ENCODE data around the gene PDE4B.

The PDE4B gene

DNA sequence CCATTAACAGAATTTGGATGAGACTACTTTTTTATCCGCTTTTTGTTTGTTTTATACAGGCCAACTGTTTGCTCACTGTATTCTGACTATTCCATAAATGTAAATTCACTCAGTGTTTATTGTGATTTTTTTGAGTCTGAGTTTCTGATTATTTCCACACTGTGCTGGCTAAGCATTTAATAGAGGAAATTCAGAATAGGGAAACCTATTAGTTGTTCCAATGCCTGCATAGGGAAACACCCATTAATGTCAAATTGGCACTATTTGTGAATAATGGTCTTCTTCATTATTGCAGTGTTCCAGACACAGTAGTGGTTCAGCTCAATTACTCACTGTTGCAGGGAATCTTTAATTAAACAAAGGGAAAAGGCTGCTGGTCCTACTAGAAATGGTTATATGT is 566.6 kb downstream of the PDE4B start:
- no peak for DNase-seq
- intact Hi-C loops (cut with DNase I) = no loop called here

DNA sequence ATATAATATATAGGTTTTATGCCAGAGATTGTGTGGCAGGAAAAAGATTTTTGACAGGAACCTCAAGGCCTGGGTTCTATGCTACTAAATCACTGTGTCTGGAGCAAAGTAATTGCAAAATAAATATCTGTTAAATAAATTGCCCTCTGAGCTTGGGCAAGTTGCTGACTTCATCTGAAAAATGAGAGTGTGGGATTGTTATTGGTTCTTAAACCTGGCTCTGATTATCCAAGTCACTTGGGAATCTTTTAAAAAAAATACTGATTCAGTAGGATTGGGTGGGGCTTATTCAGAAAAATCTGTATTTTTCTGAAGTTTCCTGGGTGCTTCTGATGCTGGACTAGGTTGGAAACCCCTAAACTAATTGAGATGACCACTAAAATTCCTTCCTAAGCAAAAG is 567.1 kb downstream of the PDE4B start:
- DNase-seq = no peak
- intact Hi-C loops (cut with DNase I) = no loop called here

DNA sequence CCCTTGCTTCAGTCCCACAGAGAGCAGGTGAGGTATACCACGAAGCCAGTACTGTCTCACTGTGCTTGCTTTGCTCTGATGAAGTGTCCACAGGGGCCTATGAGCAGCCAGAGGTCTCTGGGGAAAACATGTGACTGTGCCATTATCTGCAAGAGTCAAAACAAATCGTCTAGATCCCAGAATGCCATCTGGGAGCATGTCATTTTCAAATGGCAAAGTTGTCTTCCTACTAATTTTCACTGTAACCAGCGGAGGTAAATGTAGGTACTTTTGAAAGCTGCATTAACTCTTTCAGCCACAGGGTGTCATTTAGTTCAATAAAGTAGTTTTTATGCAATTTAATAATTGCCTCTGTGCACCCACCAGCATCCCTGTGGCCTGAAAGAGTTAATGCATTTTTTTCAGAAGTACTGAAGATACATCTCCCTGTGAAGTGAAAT is 567.6 kb downstream of the PDE4B start:
- intact Hi-C loops (cut with DNase I) = no loop called here
- no peak for DNase-seq

DNA sequence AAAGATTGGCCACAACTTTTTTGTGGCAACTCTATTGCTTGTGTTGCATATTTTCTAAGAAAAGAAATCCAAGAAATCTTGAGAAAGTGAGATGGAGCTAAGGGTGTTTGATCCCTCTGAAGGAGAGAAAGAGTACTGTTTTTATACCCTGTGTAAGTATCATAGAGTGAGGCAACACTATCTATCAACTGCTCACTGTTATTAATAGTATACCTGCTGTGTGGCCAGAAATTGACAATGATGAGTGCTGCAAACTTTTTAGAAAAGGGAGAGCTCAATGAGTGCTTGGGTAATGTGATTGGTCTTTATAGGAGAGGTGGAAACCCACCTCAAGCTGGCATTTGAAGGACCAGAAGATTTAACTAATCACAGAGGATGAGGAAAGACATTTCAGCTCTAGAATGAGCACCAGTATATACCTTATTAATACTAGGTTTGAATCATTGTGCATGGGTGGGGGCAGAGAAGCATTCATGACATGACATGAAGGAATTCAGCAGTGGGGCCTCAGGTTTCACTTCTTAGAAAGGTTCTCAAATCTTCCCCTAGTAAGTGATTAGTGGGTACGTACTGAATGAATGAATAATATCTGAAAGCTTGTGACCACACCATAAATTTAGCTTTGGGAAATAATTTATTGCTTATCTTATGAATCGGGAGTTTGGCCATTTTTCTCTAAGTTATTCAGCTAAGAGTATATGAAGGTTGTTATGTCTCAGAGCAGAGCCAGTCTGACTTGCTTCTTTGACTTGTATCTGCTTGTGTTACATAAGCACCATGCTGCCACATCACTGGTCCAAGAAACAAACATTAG is 572.1 kb downstream of the PDE4B start:
- no peak for DNase-seq
- intact Hi-C loops (cut with DNase I) = no loop called here

DNA sequence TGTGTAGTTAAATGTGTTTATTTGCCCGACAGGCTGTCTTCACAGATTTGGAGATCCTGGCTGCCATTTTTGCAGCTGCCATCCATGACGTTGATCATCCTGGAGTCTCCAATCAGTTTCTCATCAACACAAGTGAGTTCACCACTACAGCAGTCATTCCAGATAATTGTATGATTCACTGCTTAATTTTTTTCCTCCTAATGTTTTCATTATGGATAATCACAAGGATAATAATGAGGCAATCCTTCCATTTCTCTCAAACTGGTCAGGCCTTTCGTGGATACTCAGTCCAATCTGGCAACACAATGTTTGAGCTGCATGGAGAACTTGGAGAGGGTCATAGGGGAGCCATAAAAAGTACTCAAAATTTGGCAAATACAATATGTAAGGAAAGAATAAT is 572.9 kb downstream of the PDE4B start:
- no peak for DNase-seq
- intact Hi-C loops (cut with DNase I) = no loop called here

DNA sequence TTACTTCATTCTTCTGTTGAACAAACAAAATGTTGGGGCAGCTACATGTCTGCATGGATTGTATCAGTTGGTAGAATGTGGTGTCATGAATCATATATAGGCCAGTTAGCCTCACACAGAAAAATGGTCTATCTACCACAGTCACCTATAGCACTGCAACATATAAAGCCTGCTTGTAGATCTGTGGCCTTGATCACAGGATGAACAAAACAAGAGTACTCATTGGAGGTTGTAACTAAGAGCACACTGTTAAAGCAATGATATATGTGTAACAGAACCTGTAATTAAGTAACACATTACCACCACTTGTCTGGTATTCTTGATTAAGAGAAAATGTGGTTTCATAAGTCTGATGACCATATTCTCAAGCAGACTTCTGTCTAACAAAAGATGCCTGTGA is 573.9 kb downstream of the PDE4B start:
- no peak for DNase-seq
- intact Hi-C loops (cut with DNase I) = no loop called here

DNA sequence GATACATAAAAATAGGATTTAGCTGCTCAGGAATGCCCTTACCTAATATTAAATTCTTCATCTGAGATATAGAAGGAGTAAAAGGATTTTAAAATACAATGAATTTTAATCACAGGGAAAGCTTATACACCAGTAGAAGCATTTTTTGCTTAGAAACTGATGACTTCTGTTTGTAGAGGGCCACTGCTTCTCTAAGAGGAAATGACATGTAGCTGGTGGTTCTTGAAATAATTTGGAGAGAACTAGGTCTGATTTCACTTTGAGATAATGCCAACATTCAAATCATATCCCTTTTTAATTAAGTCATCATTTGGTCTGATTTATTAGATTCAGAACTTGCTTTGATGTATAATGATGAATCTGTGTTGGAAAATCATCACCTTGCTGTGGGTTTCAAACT is 574.7 kb downstream of the PDE4B start:
- DNase-seq = no peak
- intact Hi-C loops (cut with DNase I) = no loop called here

DNA sequence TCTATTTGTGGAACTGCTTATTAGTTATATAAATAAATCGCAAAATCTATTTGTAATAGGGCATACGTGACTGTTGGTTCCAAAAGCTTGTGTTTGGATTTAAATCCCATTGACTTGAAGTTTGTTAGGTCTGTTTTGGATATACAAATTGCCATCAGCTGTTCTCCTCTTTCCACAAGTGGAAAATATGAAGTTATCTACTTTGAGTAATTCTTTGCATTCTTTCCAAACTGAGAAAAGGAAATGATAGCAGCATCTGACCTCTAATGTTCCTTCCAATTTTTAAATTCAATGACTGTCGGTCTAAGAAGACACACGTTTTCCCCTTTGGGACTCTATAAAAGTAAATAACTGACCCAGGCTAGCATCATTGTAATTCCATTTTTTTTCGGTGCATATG is 575.6 kb downstream of the PDE4B start:
- intact Hi-C loops (cut with DNase I) = no loop called here
- DNase-seq = no peak

DNA sequence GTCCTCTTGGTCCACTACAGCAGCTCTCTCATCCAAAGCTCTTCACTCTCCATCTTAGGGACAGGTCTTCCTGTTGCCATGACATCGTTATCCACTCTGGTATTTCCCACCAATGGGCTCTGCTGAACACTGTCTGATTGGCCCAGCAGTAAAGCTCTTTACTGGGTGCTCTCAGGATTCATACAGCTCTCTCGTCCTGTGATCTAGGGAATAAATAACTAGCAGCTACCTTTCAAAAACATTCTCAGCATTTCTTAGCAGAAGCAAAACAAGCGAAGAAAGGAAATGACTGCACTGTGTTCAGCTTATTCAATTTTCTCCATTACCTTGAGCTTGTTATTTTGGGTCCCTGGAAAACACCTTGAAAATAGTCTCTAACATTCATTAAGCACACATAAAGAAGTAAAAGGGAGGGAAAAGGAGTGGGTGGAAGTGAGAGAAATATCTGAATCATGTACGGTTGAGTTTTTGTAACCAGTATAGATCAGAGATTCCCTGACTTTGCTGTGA is 577.8 kb downstream of the PDE4B start:
- no peak for DNase-seq
- intact Hi-C loops (cut with DNase I) = no loop called here

DNA sequence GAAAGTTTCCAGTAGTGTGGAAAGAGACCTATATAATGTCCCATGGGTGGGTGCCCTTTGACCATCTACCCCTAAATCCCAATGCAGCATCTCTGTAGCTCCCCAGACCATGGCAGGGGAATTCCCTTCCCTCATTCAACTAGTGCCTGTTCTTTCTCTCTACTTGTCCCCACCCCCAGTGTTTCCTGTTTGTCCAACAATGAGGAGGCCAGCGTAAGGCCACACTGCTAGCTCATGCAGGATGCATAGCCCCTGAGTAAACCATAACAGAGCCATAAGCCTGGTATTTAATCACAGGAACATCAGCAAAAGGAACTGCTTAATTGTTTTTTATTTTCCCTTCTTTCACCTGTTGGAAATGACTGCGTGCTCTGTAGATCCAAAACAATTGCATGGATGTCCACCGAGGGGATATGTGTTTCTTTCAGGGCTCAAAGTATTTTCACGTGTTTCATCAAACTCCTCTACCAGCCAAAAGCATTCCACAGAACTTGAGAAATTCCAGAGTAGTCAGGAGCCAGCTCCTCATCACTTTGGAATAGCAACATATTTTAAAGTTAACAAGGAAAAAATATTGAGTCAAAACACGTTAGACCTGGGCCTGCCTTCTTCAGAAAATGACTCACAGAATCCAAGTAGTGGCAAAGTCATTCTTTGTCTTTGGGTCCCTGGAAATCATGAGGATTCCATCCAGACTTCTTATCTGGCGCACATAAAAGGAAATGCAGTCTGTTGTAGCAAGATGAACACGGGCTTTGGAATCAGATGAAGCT is 578.7 kb downstream of the PDE4B start:
- DNase-seq = peak in 2 of 10 donors; percentile 20 to 59
- intact Hi-C loops (cut with DNase I) = no loop called here

DNA sequence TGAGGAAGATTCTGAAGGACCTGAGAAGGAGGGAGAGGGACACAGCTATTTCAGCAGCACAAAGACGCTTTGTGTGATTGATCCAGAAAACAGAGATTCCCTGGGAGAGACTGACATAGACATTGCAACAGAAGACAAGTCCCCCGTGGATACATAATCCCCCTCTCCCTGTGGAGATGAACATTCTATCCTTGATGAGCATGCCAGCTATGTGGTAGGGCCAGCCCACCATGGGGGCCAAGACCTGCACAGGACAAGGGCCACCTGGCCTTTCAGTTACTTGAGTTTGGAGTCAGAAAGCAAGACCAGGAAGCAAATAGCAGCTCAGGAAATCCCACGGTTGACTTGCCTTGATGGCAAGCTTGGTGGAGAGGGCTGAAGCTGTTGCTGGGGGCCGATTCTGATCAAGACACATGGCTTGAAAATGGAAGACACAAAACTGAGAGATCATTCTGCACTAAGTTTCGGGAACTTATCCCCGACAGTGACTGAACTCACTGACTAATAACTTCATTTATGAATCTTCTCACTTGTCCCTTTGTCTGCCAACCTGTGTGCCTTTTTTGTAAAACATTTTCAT is 579.9 kb downstream of the PDE4B start:
- intact Hi-C loops (cut with DNase I) = no loop called here

DNA sequence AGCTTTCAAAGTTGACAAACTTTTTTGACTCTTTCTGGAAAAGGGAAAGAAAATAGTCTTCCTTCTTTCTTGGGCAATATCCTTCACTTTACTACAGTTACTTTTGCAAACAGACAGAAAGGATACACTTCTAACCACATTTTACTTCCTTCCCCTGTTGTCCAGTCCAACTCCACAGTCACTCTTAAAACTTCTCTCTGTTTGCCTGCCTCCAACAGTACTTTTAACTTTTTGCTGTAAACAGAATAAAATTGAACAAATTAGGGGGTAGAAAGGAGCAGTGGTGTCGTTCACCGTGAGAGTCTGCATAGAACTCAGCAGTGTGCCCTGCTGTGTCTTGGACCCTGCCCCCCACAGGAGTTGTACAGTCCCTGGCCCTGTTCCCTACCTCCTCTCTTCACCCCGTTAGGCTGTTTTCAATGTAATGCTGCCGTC is 580.5 kb downstream of the PDE4B start:
- DNase-seq = peak in 1 of 10 donors; percentile 39
- intact Hi-C loops (cut with DNase I) = no loop called here

More for the DNA sequence above, 579.9 kb downstream of the PDE4B start:
- DNase-seq = peak in 1 of 10 donors; percentile 46

DNA sequence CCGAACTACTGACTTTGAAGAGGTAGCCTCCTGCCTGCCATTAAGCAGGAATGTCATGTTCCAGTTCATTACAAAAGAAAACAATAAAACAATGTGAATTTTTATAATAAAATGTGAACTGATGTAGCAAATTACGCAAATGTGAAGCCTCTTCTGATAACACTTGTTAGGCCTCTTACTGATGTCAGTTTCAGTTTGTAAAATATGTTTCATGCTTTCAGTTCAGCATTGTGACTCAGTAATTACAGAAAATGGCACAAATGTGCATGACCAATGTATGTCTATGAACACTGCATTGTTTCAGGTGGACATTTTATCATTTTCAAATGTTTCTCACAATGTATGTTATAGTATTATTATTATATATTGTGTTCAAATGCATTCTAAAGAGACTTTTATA is 581.5 kb downstream of the PDE4B start:
- intact Hi-C loops (cut with DNase I) = no loop called here
- no peak for DNase-seq

DNA sequence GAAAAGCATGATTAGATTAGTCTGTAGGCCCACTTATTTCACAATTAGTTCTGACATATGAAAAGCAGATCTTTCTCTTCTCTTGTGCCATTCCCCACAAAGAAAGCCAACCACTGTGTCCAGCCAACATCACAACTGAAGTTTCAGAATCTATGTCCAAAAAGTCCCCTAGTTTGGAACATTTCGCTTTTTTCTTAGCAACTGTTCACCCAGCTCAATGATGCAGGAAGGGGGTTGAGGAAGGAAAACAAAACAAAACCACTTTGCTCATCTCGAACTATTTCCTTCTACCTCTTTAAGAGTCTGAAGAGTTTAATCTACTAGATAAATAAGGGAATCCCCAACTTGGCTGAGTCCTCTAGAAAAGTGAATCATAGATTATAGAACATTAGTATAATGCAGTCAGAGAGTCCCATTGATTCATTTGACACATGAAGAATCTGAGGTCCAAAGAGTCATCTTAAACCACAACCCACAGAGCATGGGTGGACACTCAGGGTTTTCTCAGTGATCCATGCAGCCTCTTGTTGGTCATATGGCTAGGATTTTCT is 581.9 kb downstream of the PDE4B start:
- intact Hi-C loops (cut with DNase I) = no loop called here
- no peak for DNase-seq

DNA sequence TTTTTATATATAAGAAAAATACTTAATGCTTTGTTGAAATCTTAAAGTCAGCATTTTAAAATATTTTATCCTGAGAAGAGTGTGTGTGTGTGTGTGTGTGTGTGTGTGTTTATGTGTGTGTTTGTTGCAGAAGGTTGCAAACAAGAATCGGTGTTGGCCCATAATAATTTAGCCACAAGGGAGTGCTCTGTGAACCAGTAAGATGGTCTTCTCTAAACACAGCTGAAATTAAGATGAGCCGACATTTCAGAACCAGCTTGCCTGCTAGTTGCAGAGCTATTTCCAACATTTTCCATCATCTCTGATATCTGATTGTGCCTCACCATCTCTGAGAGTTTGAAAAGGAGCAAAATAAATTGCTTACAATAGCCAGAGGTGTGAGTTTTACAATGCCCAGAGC is 582.4 kb downstream of the PDE4B start:
- DNase-seq = no peak
- intact Hi-C loops (cut with DNase I) = no loop called here

DNA sequence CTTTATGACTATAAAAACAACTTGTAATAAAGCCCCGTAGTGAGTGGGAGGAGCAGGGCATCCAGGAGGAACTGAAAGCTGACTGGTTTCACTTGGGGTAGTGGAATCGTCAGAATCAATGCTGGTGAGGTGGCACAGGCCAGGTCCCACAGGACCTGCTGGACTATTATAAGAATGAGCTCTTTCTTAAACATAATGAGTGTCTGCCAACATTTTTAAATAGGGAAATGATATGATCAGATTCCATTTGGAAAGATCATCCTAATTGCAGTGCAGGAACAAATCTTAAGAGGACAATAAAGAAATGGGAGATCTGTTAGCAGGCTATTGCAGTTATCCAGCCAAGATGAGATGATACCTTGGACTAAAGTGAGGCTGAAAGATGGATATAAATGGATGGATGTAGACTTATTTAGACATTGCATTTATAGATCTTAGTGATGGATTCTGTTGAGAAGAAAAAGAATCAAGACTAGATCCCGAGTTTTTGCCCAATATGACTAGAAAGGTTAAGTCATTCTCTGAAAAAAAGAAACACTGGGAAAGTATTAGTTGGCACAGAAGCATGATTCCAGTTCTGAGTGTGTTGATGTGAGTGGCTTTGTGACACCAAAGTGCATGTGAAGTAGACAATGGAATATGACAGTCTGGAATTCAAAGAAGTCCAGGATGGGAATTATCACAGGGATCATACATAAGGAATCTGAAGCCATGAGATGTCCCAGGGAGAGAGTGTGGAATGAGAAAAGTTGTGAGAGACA is 587.9 kb downstream of the PDE4B start:
- peak in 1 of 10 donors; percentile 57 for DNase-seq
- intact Hi-C loops (cut with DNase I) = no loop called here

DNA sequence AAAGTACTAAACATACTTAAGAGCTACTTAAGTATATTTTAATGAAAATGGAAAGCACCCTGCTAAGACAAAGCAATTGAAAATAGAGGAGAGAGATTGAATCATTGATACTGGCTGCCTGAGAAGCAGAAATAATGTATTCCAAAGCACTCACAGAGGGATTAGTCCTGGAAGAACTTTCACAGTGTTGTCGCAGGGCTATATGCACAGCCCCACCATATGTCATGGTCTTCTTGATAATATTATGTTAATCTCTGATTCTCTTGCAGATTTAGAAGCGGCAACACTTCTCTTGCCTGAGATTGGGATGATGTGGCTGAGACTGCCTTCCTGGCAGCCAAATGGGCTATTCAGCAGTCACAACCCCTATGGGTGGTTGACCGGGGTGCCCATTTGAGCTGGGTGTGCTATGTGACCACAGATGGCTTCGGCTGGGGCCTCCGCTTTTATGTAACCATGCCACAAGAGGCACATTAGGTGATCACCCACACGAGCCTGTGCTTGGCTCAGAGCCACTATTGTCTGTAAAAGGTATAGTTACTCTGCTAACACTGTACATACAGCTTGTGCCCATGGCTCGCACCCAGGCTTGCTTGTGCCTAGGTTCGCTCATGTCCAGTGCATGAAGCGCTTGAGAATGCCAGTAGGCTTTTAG is 589.1 kb downstream of the PDE4B start:
- intact Hi-C loops (cut with DNase I) = no loop called here
- peak in 1 of 10 donors; percentile 57 for DNase-seq

DNA sequence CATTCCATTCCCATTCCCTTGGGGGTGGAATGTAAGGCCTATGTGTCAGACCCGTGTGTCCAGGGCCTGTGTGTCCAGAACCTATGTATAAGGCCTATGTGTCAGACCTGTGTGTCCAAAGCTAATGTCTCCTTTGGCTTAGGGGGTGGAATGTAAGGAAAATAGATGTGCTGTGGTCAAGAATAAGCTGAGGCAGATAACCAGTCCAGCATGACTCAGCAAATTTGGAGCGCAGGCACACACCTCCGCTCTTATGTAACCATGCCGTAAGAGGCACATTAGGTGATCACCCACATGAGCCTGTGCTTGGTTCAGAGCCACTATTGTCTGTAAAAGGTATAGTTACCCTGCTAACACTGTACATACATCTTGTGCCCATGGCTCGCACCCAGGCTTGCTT is 590.5 kb downstream of the PDE4B start:
- intact Hi-C loops (cut with DNase I) = no loop called here

DNA sequence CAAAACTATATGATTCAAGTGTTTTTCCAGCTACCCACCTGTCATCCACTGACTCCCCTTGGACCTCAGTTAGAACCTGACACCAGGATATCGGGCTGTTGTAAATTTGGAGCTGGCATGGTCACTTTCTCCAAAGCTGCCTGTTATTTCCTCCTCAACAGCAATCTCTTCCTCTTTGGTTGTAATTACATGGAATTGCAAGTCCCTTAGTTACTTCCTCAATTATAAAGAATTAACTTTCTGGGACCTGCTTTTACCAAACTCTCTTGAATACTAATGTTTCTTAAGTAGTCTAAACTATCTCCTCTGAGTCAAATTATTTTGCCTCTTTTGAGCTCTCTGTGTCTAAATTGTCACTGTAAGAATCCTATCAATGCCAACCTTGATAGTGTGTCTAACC is 590.9 kb downstream of the PDE4B start:
- intact Hi-C loops (cut with DNase I) = no loop called here
- no peak for DNase-seq

More for the DNA sequence above, 590.5 kb downstream of the PDE4B start:
- DNase-seq = peak in 1 of 10 donors; percentile 16

Measured in posterior cingulate gyrus (tissue), 11 donors.